ENCODE measurements around the gene PAX9. TPM values are rescaled to one million over a fixed set of nuclear protein-coding genes. Genes with fewer than 3 reads are reported as not detected.

Gene PAX9
- total and polyA plus RNA-seq, 2 of the 13 experiments (the other 11 are each of a cell fraction or from before 2014, with no cell fraction given): 0.03 TPM; not detected in 1

GRCh38 chr14:36702474-36702873 is 40.8 kb downstream of the PAX9 start:
- ATAC-seq: no peak
- intact Hi-C loops (cut with micrococcal nuclease; ENCODE audit: unreplicated experiment): no loop called here

More at GRCh38 chr14:36702474-36702873, 40.8 kb downstream of the PAX9 start:
- FAIRE-seq: no peak
- no peaks in the 10 kb centered on the region for H3K36me3 ChIP-seq (replicated peaks in 1 of 2; ENCODE audit: control insufficient read depth in 1 of 2, insufficient read depth in 2 of 2, low read length in 2 of 2)
- H3K27ac ChIP-seq (ENCODE audit: extremely low read length, insufficient read depth, low read length): no peak overlapping the region
- DNase-seq (ENCODE audit: low spot score): no peak
- ChIA-PET POLR2A (no interaction called here), CTCF (ENCODE audit: low intra/inter-chr PET ratio, low total read pairs) (no interaction called here)
- no peaks in the 10 kb centered on the region for H4K20me1 ChIP-seq (ENCODE audit: insufficient read depth, low read length)
- in situ Hi-C loops (cut with HindIII; ENCODE audit: extremely low pct_ligation_motif_present, low pct_unique_long_range_greater_than_20kb): no loop called here
- no TSS peak for BruUV-seq (replicated peaks)
- TF ChIP-seq, protein P1, sequence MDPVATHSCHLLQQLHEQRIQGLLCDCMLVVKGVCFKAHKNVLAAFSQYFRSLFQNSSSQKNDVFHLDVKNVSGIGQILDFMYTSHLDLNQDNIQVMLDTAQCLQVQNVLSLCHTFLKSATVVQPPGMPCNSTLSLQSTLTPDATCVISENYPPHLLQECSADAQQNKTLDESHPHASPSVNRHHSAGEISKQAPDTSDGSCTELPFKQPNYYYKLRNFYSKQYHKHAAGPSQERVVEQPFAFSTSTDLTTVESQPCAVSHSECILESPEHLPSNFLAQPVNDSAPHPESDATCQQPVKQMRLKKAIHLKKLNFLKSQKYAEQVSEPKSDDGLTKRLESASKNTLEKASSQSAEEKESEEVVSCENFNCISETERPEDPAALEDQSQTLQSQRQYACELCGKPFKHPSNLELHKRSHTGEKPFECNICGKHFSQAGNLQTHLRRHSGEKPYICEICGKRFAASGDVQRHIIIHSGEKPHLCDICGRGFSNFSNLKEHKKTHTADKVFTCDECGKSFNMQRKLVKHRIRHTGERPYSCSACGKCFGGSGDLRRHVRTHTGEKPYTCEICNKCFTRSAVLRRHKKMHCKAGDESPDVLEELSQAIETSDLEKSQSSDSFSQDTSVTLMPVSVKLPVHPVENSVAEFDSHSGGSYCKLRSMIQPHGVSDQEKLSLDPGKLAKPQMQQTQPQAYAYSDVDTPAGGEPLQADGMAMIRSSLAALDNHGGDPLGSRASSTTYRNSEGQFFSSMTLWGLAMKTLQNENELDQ (CRISPR knock-in tag; IDR thresholded peaks at IDR 0.05; ENCODE audit: borderline replicate concordance): no peak
- TF ChIP-seq MAF1 (CRISPR knock-in tag; IDR thresholded peaks at IDR 0.05; ENCODE audit: borderline replicate concordance) (no peak), TBP (CRISPR knock-in tag; IDR thresholded peaks at IDR 0.05) (no peak), HNRNPL (IDR thresholded peaks at IDR 0.05; ENCODE audit: low read depth, low read length) (no peak)
- TF ChIP-seq, protein P2, sequence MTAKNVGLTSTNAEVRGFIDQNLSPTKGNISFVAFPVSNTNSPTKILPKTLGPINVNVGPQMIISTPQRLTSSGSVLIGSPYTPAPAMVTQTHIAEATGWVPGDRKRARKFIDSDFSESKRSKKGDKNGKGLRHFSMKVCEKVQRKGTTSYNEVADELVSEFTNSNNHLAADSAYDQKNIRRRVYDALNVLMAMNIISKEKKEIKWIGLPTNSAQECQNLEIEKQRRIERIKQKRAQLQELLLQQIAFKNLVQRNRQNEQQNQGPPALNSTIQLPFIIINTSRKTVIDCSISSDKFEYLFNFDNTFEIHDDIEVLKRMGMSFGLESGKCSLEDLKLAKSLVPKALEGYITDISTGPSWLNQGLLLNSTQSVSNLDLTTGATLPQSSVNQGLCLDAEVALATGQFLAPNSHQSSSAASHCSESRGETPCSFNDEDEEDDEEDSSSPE (CRISPR knock-in tag; IDR thresholded peaks at IDR 0.05): no peak
- TF ChIP-seq, protein P3, sequence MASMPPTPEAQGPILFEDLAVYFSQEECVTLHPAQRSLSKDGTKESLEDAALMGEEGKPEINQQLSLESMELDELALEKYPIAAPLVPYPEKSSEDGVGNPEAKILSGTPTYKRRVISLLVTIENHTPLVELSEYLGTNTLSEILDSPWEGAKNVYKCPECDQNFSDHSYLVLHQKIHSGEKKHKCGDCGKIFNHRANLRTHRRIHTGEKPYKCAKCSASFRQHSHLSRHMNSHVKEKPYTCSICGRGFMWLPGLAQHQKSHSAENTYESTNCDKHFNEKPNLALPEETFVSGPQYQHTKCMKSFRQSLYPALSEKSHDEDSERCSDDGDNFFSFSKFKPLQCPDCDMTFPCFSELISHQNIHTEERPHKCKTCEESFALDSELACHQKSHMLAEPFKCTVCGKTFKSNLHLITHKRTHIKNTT (CRISPR knock-in tag; IDR thresholded peaks at IDR 0.05): no peak
- H3K4me1 ChIP-seq (ENCODE audit: insufficient read depth, low read length): no peaks in the 10 kb centered on the region; the same call in 1 of the 2 replicates
- H3K9me3 ChIP-seq (ENCODE audit: low read length): no peaks in the 10 kb centered on the region
- H2AFZ ChIP-seq (ENCODE audit: low read length): no peak overlapping the region
- no peak overlapping the region for H3K4me2 ChIP-seq (ENCODE audit: low read depth, low read length)
- H3K4me3 ChIP-seq (replicated peaks in 1 of 3; ENCODE audit: insufficient read depth in 1 of 3, low read depth in 2 of 3, low read length in 3 of 3): no peak overlapping the region
- H3K79me2 ChIP-seq (ENCODE audit: insufficient read depth, low read length): no peaks in the 10 kb centered on the region
- no peaks in the 10 kb centered on the region for H3K27me3 ChIP-seq (ENCODE audit: control insufficient read depth in 1 of 2, insufficient read depth in 2 of 2, low read length in 2 of 2)
- under 1% methylated on average over 2 of the region's 2 CpGs for WGBS (ENCODE audit: low lambda C conversion rate)
- no peak overlapping the region for H3K9ac ChIP-seq (ENCODE audit: insufficient read depth, low read depth, low read length)

All from HepG2 (cell line).